Suppressor macrophage treated with lipopolysaccharide for 4 hours (primary cell): Measurements from ENCODE around the gene RRM2.

ENCODE experiments used
- DNase-seq: peaks from one replicate; pipeline ENCODE4 v3.0.0-alpha.2; 2020

RRM2 gene

DNA sequence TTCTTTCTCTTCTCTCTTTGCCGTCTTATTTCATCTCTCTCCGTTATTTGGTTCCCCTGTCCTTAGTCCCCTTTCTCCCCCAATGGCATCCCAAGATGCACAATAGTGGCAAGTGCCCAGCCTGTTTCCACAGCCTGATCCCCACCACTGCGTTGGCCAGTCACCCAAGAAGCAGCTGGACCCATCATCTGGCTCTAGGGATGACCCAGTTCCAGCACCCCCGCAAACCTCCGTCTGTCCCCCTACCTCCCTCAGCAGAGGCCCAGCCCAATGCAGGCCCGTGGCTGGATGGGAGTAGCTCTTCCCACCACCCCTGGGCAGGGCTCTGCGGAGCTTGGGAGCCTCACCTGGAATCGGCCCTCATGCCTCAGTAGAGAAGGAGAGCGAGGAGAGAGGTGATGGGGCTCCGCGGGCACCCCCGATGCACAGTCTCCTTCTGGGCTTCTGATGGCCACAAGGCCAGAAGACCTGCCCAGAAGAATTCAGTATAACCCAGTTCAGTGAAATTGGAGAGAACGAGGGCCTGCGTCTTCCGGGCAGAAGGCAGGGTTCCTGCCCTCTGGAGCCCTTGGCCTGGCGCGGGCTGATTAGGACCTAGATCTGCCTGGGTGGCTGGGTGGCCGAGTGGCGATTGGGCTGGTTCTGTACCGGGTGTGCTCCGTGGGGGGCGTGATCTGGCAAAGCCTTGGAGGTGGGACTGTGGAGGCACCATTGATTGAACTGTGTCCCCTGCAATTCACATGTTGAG is 50.9 kb downstream of the RRM2 start:
- no peak for DNase-seq

DNA sequence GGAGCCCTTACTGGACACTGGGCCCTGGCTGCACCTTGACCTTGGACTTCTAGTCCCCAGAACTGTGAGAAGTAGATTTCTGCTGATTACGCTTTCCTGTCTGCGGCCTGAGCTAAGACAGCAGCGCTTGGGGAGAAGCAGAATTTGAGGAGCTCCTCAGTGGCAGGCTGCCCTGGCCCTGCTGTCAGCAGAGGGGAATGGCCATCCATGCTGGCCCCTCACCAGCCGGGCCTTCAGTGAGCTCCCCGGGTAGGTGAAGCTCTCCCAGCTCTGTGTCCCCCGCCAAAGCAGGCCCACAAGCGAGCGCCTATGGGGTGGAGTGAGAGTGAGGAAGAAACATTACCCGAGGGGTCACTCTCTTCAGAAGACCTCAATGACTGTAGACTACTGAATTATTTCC is 51.6 kb downstream of the RRM2 start:
- DNase-seq, result no peak

DNA sequence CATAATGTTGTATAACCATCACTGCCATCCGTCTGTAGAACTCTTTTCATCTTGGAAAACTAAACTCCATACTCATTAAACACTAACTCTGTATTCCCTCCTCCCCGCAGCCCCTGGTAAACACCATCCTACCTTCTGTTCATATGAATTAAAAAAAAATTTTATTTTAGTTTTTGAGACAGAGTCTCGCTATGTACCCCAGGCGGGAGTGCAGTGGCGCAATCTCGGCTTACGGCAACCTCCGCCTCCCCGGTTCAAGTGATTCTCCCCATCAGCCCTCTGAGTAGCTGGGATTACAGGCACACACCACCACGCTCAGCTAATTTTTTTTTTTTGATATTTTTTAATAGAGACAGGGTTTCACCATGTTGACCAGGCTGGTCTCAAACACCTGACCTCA is 52.9 kb downstream of the RRM2 start:
- DNase-seq, result no peak

DNA sequence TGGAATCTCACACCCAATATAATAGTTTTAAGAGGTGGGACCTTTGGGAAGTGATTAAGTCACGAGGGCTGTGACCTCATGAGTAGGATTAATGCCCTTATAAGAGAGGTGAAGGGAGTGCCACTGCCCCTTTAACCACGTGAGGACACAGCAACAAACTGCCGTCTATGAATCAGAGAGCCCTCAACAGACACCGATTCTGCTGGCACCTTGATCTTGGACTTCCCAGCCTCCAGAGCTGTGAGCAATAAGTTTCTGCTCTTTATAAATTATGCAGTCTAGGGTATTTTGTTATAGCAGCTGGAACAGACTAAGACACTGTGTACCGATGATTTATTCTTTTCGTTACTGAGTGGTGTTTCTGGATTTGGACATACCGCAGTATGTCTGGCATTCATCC is 56.2 kb downstream of the RRM2 start:
- no peak for DNase-seq

DNA sequence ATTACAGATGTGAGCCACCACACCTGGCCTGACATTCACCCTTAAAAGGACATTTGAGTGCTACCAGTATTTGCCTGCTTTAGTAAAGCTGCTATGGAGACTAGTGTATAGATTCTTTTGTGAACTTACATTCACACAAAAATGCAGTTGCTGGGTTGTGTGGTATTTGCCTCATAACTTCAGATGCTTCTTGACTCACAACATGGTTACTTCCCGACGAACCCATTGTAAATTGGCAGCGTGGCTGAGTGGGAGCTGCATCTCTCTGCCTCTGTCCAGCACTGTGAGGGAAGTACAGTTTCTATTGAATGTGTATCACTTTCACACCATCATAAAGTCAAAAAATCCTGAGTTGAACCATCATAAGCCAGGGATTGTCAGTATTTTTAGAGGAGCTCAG is 56.9 kb downstream of the RRM2 start:
- no peak for DNase-seq

DNA sequence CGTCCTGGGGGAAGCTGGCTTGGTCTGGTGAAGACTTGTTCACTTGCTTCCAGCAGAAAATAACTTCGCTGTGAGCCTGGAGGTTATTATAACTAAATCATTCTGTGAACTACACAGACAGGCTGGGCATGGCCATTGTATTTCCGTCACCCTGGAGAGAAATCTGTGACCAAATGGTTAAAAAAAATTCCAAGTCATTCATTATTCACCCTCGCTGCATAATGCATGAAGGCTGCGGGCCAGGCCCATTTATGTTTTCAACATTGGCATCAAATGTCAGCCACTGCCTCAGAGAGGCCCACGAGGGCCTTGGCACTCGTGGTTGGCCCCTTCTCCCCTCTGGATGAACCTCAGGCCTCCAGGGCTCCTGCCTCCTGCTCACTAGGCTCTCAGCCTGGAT is 57.7 kb downstream of the RRM2 start:
- no peak for DNase-seq
